ENCODE data around the gene HTR2B. TPM values are rescaled to one million over a fixed set of nuclear protein-coding genes. Genes with fewer than 3 reads are reported as not detected.
A peak's percentile ranks its signal among the peaks of the same experiment; 100 is the strongest.
"Not testable (repeated sequence)": the region's sequence is repeated elsewhere in the genome, so short reads cannot be mapped to it uniquely, and the experiment has no call there.

Gene HTR2B
- total RNA-seq, 1 experiment from 2014 or later: not detected

GRCh38 chr2:231102772-231103171 lies 22.1 kb downstream of the HTR2B start:
- no peak overlapping the region for H3K4me3 ChIP-seq (ENCODE audit: low read depth, low read length)
- POLR2A ChIA-PET: no interaction called here
- H3K4me1 ChIP-seq: peaks cover 27% of the 10 kb centered on the region
- peaks cover 1% of the 10 kb centered on the region for H3K36me3 ChIP-seq (ENCODE audit: control insufficient read depth, insufficient read depth, low read length)
- Mint-ChIP-seq H3K27me3 (ENCODE audit: insufficient read depth, unreplicated experiment) (no peaks in the 10 kb centered on the region), H3K4me1 (ENCODE audit: low read depth, unreplicated experiment) (peaks cover 13% of the 10 kb centered on the region), H3K4me3 (ENCODE audit: unreplicated experiment) (no peak overlapping the region), H3K9me3 (ENCODE audit: unreplicated experiment) (peaks cover 22% of the 10 kb centered on the region), H3K27ac (ENCODE audit: unreplicated experiment) (no peak overlapping the region), H3K36me3 (ENCODE audit: insufficient read depth, unreplicated experiment) (peaks cover 54% of the 10 kb centered on the region)
- BruUV-seq (replicated peaks): no TSS peak
- no peak for DNase-seq
- CTCF ChIA-PET: no interaction called here
- H3K27me3 ChIP-seq (replicated peaks; ENCODE audit: control insufficient read depth, insufficient read depth, low read length): no peaks in the 10 kb centered on the region
- no peak for TF ChIP-seq CTCF (IDR thresholded peaks at IDR 0.05; ENCODE audit: insufficient read depth in 1 of 2, low read depth in 1 of 2, low read length in 1 of 2, severe bottlenecking in 1 of 2, unreplicated experiment in 1 of 2)
- intact Hi-C loops (cut with micrococcal nuclease; ENCODE audit: unreplicated experiment): loop anchor here (5.0 kb wide), 1 partner anchor 350 kb away; no protein-coding TSS in a partner anchor
- H3K9me3 ChIP-seq: peaks cover 13% of the 10 kb centered on the region; the same call in 1 of the 2 replicates

- peaks cover 21% of the 10 kb centered on the region for H3K9me3 ChIP-seq
- H3K4me3 Mint-ChIP-seq (ENCODE audit: unreplicated experiment): peak overlapping the region; percentile 46
- CTCF ChIA-PET: interaction anchor here (0.6 kb wide), 1 partner anchor 90 kb away, joined by 5 read pairs; no protein-coding TSS in a partner anchor
These were observed 23.9 kb downstream of the HTR2B start for GRCh38 chr2:231100990-231101389.

GRCh38 chr2:231100321-231100720 lies 24.5 kb downstream of the HTR2B start:
- BruUV-seq (replicated peaks); H3K4me3 ChIP-seq (ENCODE audit: low read depth, low read length); H3K27me3 Mint-ChIP-seq (ENCODE audit: insufficient read depth, unreplicated experiment); H3K36me3 ChIP-seq (ENCODE audit: control insufficient read depth, insufficient read depth, low read length); H3K27me3 ChIP-seq (replicated peaks; ENCODE audit: control insufficient read depth, insufficient read depth, low read length); CTCF ChIA-PET; DNase-seq; POLR2A ChIA-PET: not testable (repeated sequence)
- intact Hi-C loops (cut with micrococcal nuclease; ENCODE audit: unreplicated experiment): loop anchor here (2.0 to 5.0 kb wide), 2 partner anchors 64 to 352 kb away; no protein-coding TSS in a partner anchor
- H3K36me3 Mint-ChIP-seq (ENCODE audit: insufficient read depth, unreplicated experiment): peaks cover 78% of the 10 kb centered on the region
- H3K4me1 Mint-ChIP-seq (ENCODE audit: low read depth, unreplicated experiment): peaks cover 13% of the 10 kb centered on the region
- peak overlapping the region; percentile 46 for H3K4me3 Mint-ChIP-seq (ENCODE audit: unreplicated experiment)
- Histone ChIP-seq H3K4me1 (peaks cover 30% of the 10 kb centered on the region), H3K9me3 (peaks cover 26% of the 10 kb centered on the region)
- peak overlapping the region; percentile 53 for H3K27ac Mint-ChIP-seq (ENCODE audit: unreplicated experiment)
- peaks cover 33% of the 10 kb centered on the region for H3K9me3 Mint-ChIP-seq (ENCODE audit: unreplicated experiment)

More at GRCh38 chr2:231100990-231101389, 23.9 kb downstream of the HTR2B start:
- Histone ChIP-seq H3K27me3 (replicated peaks; ENCODE audit: control insufficient read depth, insufficient read depth, low read length) (no peaks in the 10 kb centered on the region), H3K4me3 (ENCODE audit: low read depth, low read length) (no peak overlapping the region), H3K36me3 (ENCODE audit: control insufficient read depth, insufficient read depth, low read length) (peaks cover 1% of the 10 kb centered on the region), H3K4me1 (peaks cover 27% of the 10 kb centered on the region)
- POLR2A ChIA-PET: no interaction called here
- intact Hi-C loops (cut with micrococcal nuclease; ENCODE audit: unreplicated experiment): loop anchor here (2.0 to 5.0 kb wide), 2 partner anchors 64 to 351 kb away; no protein-coding TSS in a partner anchor
- Mint-ChIP-seq H3K36me3 (ENCODE audit: insufficient read depth, unreplicated experiment) (peaks cover 72% of the 10 kb centered on the region), H3K9me3 (ENCODE audit: unreplicated experiment) (peaks cover 33% of the 10 kb centered on the region), H3K27ac (ENCODE audit: unreplicated experiment) (peak overlapping the region; percentile 53), H3K4me1 (ENCODE audit: low read depth, unreplicated experiment) (peaks cover 13% of the 10 kb centered on the region), H3K27me3 (ENCODE audit: insufficient read depth, unreplicated experiment) (no peaks in the 10 kb centered on the region)
- no TSS peak for BruUV-seq (replicated peaks)
- no peak for TF ChIP-seq CTCF (IDR thresholded peaks at IDR 0.05; ENCODE audit: insufficient read depth in 1 of 2, low read depth in 1 of 2, low read length in 1 of 2, severe bottlenecking in 1 of 2, unreplicated experiment in 1 of 2)
- DNase-seq: peak; percentile 25 to 43

All from Caco-2 (cell line).